ENCODE data around the gene SEC31B.

The SEC31B gene

DNA sequence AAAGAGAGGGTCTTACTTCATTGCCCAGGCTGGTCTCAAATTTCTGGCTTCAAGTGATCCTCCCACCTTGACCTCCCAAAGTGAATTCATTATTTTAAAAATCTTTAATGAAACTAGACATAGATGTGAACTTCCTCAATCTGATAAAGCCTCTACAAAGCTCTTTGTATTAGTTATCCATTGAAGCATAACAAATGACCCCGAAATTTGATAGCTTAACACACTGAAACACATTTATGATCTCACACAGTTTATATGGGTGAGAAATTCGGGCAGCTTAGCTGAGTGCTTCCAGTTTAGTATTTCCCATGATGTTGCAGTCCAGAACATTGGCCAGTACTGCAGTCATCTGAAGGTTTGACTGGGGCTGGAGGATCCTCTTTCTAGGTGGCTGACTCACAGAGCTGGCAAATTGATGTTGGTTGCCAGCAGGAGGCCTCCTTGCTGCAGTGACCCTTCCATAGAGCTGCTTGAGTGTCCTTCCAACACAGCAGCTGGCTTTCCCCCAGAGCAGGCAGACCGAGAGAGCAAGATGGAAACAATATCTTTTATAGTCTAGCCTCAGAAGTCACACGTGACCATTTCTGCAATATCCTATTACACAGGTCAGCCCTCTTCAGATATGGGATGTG lies 73.4 kb downstream of the SEC31B start:
- DNase-seq (ENCODE audit: low spot score), result no peak

DNA sequence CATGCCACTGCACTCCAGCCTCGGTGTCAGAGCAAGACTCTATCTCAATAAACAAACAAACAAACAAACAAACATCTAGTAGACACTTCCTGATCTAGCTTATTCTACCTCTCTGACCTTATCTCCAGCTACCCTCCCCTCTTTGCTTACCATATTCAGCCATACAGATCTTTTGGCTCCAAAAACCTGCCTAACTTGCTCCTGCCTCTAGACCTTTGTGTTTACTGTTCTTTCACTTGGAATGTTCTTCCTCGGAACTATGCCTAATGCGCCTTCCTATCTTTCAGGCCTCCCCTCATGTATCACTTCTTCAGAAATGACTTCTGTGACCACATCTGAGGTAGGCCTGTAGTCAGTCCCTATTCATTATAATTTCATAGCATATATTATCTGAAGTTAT lies 77.1 kb downstream of the SEC31B start:
- no peak for DNase-seq (ENCODE audit: low spot score)

DNA sequence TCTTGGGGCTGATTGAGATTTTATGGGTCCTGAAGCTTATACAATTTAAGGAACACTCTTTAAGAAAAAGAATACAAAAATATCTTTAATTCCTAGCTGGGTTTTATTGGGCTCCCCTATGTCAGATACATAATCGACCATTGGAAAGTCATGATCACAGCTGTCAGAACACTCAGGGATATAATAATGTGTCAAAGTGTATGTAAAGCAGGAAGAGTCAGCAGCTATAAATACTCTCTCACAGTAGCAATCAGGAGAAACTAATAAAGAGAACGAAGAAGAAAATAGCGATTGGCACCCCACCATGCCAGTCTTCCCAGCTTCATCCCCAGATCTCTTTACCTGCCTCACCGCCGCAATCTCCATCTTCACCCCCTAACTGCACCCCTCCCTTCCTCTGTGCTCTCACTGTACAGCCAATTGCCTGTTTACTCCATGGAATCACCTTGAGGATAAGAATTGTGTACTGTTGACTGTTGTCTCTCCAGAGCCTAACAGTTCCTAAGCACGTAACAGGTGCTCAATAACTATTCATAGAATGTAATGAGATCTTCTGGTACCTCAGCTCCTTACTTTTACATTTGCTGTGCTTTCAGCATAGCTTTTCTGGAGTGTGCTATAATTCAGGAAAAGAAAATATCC lies 80.9 kb downstream of the SEC31B start:
- DNase-seq (ENCODE audit: low spot score), result no peak

Measured in NAMALWA (cell line).